ENCODE measurements around the gene TOE1.

DNA sequence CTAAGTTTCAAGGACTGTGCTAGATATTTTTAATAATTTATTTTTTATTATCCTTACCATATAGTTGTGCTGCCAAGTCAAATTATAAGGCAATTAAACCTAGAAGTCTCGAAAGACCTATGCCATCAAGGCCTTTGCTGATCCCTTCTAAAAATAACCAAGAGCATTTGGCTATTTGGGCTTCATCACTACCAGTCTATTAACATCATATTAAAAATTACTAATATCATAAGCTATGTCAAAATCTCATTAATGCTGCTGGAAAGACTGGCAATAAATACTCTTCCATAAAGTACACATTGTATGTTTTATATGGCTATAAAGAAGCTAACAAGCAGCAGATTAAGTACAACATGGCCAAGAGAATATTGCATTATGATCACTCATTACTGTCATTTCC lies 43.2 kb downstream of the TOE1 start:
- TF ChIP-seq TAF1 (IDR thresholded peaks at IDR 0.05; ENCODE audit: low read depth, low read length) = no peak
- TF ChIP-seq POLR2A (IDR thresholded peaks at IDR 0.05; ENCODE audit: low read depth, low read length) = no peak
- no peak for TF ChIP-seq POLR2AphosphoS5 (IDR thresholded peaks at IDR 0.05; ENCODE audit: low read depth, low read length)
- TF ChIP-seq SPI1 (IDR thresholded peaks at IDR 0.05; ENCODE audit: low read depth, low read length) = no peak
